ENCODE measurements around the gene MTUS2.

MTUS2 gene

DNA sequence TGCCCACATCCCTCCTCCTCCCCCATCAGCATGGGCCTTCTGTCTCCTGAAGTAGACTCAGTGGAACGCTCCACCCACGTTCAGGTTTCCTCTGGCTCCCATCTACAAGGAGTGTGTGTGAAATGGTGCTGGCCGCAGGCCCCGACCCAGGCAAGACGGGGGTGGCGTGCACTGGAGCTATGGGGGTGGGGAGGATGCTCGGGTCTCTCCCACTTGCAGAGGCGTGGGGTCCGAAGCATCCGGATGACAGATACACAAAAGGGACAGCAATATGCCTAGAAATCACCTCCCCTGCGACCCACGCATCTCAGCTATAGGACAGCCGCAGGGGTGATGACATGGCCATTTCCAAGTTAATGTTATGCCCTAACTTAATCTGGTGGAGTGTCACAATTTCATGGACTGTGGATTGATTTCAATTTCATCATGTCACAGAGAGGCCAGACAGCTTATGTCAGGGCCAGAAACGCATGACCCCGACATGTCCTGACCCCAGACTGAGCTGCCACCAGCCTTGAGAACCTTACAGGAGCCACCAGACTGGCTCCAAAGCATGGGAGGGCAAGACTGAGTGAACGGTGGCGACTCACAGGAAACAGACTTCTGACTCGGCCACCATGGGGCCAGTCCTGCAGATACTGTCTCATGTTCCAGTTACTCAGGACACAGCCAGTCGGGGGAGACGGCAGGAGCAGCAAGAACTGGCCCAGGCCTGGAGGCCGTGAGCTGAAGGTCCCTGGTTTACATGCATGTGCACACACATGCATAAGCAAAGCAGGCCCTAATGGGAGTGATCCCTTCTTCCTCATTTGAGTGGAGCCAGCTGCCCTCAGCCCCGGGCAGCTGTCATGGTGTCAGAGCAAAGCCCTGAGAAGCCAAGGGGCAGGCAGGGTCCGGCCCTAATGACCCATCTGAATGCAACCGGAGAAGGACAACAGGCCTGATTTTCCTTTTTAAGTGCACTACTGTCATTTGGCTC is 693.2 kb downstream of the MTUS2 start:
- Histone ChIP-seq H4K20me1 (ENCODE audit: insufficient read depth, low read length) (peaks cover 40% of the 10 kb centered on the region), H3K79me2 (ENCODE audit: insufficient read depth, low read length) (no peaks in the 10 kb centered on the region), H3K27ac (ENCODE audit: low read length) (no peak overlapping the region), H2AFZ (ENCODE audit: low read depth, low read length) (no peak overlapping the region), H3K4me3 (ENCODE audit: low read depth in 1 of 2, low read length in 2 of 2) (no peak overlapping the region), H3K4me2 (ENCODE audit: insufficient read depth, low read length) (no peak overlapping the region), H3K9me3 (ENCODE audit: insufficient read depth, low read length, severe bottlenecking) (no peaks in the 10 kb centered on the region), H3K4me1 (ENCODE audit: insufficient read depth, low read length) (no peaks in the 10 kb centered on the region), H3K9ac (ENCODE audit: low read depth, low read length) (no peak overlapping the region), H3K36me3 (ENCODE audit: insufficient read depth, low read length) (peaks cover 87% of the 10 kb centered on the region), H3K27me3 (ENCODE audit: insufficient read depth, low read length, poor library complexity) (no peaks in the 10 kb centered on the region)
- ATAC-seq (ENCODE audit: insufficient read depth, low read depth) (no peak), DNase-seq (no peak)
- TF ChIP-seq, protein P1, sequence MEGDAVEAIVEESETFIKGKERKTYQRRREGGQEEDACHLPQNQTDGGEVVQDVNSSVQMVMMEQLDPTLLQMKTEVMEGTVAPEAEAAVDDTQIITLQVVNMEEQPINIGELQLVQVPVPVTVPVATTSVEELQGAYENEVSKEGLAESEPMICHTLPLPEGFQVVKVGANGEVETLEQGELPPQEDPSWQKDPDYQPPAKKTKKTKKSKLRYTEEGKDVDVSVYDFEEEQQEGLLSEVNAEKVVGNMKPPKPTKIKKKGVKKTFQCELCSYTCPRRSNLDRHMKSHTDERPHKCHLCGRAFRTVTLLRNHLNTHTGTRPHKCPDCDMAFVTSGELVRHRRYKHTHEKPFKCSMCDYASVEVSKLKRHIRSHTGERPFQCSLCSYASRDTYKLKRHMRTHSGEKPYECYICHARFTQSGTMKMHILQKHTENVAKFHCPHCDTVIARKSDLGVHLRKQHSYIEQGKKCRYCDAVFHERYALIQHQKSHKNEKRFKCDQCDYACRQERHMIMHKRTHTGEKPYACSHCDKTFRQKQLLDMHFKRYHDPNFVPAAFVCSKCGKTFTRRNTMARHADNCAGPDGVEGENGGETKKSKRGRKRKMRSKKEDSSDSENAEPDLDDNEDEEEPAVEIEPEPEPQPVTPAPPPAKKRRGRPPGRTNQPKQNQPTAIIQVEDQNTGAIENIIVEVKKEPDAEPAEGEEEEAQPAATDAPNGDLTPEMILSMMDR (IDR thresholded peaks at IDR 0.05; ENCODE audit: borderline replicate concordance, extremely low read depth, low read length, poor library complexity, severe bottlenecking): no peak
- TF ChIP-seq EZH2 (IDR thresholded peaks at IDR 0.05; ENCODE audit: borderline replicate concordance, low read depth, low read length, severe bottlenecking): no peak

DNA sequence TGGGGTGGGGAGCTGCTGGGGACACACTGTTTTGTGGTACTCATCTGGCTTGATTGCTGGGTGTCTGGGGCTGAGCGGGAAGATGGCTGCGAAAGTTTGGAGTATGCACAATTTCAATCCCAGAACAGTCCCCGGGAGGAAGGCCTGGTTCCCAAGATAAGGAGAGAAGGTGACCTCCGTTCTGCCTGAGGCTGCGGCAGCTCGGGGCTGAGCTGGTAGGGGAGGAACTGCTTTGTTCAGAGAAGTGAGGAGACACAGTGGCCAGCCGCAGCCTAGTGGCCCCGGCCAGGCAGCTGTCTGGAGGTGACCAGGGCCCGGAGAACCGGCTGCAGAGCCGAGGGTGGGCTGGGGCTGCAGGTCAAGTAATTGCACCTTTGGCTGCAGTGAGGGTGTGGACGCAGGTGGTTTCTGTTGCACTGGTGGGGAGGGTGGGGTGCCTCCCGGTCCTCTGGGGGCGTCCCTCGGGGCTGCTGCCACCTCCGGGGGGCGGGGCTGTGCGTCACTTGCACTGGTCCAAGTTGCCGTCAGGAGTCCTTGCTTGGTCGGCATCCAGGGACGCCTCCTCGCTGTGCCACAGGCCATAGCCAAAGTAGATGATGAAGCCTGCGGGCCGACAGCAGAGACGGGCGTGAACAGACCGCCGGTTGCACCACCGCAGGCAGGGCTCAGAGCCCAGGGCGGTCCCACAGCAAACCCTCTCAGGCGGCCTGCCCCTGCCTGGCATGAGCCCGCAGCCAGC is 694.0 kb downstream of the MTUS2 start:
- Histone ChIP-seq H3K9me3 (ENCODE audit: insufficient read depth, low read length, severe bottlenecking) (no peaks in the 10 kb centered on the region), H3K36me3 (ENCODE audit: insufficient read depth, low read length) (peaks cover 91% of the 10 kb centered on the region), H3K79me2 (ENCODE audit: insufficient read depth, low read length) (no peaks in the 10 kb centered on the region), H3K4me3 (ENCODE audit: low read depth in 1 of 2, low read length in 2 of 2) (no peak overlapping the region), H3K27ac (ENCODE audit: low read length) (no peak overlapping the region), H3K9ac (ENCODE audit: low read depth, low read length) (no peak overlapping the region), H2AFZ (ENCODE audit: low read depth, low read length) (no peak overlapping the region), H3K4me2 (ENCODE audit: insufficient read depth, low read length) (no peak overlapping the region), H3K4me1 (ENCODE audit: insufficient read depth, low read length) (no peaks in the 10 kb centered on the region), H4K20me1 (ENCODE audit: insufficient read depth, low read length) (peaks cover 42% of the 10 kb centered on the region), H3K27me3 (ENCODE audit: insufficient read depth, low read length, poor library complexity) (no peaks in the 10 kb centered on the region)
- ATAC-seq (ENCODE audit: insufficient read depth, low read depth) (no peak), DNase-seq (no peak)
- TF ChIP-seq, protein P1 (IDR thresholded peaks at IDR 0.05; ENCODE audit: borderline replicate concordance, extremely low read depth, low read length, poor library complexity, severe bottlenecking): no peak
- TF ChIP-seq EZH2 (IDR thresholded peaks at IDR 0.05; ENCODE audit: borderline replicate concordance, low read depth, low read length, severe bottlenecking): no peak

DNA sequence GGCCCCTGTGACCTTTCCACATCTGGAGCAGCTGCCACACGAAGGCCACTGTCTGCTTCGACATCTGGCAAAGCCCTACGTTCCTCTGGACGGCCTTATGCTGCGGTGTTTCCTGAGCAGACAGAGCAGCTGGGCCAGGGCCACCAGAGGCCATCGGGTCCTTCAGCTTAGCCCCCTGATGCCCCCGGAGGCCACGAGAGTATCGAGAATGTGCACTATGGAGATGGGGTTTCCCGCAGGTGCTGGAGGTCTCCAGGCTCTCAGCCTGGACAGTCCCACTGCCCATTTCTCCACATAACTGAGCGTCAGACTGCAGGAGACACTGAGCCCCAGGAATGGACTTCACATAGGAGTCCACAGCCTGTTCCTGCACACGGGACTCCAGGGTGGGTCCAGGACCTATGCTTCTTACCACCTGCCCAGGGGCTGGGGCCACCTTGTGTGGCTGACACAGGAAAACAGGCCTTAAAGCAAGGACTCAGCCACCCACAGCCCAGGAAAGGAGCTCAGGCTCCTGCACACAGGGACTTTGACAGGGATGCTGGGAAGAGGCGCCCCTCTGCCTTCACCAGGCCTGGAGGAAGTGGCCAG is 694.7 kb downstream of the MTUS2 start:
- Histone ChIP-seq H3K4me1 (ENCODE audit: insufficient read depth, low read length) (no peaks in the 10 kb centered on the region), H3K9ac (ENCODE audit: low read depth, low read length) (no peak overlapping the region), H3K9me3 (ENCODE audit: insufficient read depth, low read length, severe bottlenecking) (no peaks in the 10 kb centered on the region), H3K27ac (ENCODE audit: low read length) (no peak overlapping the region), H3K4me3 (ENCODE audit: low read depth in 1 of 2, low read length in 2 of 2) (no peak overlapping the region), H3K79me2 (ENCODE audit: insufficient read depth, low read length) (no peaks in the 10 kb centered on the region; the same call in 1 of the 2 replicates), H4K20me1 (ENCODE audit: insufficient read depth, low read length) (peaks cover 47% of the 10 kb centered on the region), H3K4me2 (ENCODE audit: insufficient read depth, low read length) (no peak overlapping the region), H3K36me3 (ENCODE audit: insufficient read depth, low read length) (peaks cover 97% of the 10 kb centered on the region), H3K27me3 (ENCODE audit: insufficient read depth, low read length, poor library complexity) (no peaks in the 10 kb centered on the region), H2AFZ (ENCODE audit: low read depth, low read length) (no peak overlapping the region)
- TF ChIP-seq EZH2 (IDR thresholded peaks at IDR 0.05; ENCODE audit: borderline replicate concordance, low read depth, low read length, severe bottlenecking): no peak
- TF ChIP-seq, protein P1 (IDR thresholded peaks at IDR 0.05; ENCODE audit: borderline replicate concordance, extremely low read depth, low read length, poor library complexity, severe bottlenecking): no peak
- DNase-seq: no peak
- ATAC-seq (ENCODE audit: insufficient read depth, low read depth): no peak

All from DND-41 (cell line).